Measurements from ENCODE around the gene ITGBL1.

DNA sequence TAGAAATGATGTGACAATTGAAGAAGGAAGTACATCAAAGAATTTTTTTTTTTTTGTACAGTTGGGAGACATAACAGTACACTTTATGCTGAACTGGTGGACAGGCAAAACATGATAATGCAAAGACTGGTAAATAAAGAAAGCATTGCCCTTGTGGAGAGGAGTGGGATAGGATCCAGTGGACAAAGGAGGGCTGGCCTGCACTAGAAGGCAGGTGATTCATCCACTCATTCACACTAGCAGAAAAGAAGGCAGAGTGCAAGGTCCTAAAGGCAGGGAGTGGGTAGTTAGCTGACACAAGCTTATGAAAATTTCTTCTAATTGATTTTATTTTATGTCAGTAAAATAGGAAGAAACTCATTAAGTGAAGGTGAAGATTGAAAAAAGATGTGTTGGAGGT lies 18.6 kb upstream of the ITGBL1 start:
- TF ChIP-seq, protein P1, sequence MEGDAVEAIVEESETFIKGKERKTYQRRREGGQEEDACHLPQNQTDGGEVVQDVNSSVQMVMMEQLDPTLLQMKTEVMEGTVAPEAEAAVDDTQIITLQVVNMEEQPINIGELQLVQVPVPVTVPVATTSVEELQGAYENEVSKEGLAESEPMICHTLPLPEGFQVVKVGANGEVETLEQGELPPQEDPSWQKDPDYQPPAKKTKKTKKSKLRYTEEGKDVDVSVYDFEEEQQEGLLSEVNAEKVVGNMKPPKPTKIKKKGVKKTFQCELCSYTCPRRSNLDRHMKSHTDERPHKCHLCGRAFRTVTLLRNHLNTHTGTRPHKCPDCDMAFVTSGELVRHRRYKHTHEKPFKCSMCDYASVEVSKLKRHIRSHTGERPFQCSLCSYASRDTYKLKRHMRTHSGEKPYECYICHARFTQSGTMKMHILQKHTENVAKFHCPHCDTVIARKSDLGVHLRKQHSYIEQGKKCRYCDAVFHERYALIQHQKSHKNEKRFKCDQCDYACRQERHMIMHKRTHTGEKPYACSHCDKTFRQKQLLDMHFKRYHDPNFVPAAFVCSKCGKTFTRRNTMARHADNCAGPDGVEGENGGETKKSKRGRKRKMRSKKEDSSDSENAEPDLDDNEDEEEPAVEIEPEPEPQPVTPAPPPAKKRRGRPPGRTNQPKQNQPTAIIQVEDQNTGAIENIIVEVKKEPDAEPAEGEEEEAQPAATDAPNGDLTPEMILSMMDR (IDR thresholded peaks at IDR 0.05; ENCODE audit: control extremely low read depth in 1 of 3, insufficient read depth in 1 of 3, low read depth in 1 of 3, low read length in 3 of 3), result no peak
- TF ChIP-seq RFX5 (IDR thresholded peaks at IDR 0.05; ENCODE audit: borderline replicate concordance, low read depth, low read length), result no peak
- TF ChIP-seq KDM4A (IDR thresholded peaks at IDR 0.05; ENCODE audit: low read depth, low read length, severe bottlenecking), result no peak
- TF ChIP-seq, protein P2, sequence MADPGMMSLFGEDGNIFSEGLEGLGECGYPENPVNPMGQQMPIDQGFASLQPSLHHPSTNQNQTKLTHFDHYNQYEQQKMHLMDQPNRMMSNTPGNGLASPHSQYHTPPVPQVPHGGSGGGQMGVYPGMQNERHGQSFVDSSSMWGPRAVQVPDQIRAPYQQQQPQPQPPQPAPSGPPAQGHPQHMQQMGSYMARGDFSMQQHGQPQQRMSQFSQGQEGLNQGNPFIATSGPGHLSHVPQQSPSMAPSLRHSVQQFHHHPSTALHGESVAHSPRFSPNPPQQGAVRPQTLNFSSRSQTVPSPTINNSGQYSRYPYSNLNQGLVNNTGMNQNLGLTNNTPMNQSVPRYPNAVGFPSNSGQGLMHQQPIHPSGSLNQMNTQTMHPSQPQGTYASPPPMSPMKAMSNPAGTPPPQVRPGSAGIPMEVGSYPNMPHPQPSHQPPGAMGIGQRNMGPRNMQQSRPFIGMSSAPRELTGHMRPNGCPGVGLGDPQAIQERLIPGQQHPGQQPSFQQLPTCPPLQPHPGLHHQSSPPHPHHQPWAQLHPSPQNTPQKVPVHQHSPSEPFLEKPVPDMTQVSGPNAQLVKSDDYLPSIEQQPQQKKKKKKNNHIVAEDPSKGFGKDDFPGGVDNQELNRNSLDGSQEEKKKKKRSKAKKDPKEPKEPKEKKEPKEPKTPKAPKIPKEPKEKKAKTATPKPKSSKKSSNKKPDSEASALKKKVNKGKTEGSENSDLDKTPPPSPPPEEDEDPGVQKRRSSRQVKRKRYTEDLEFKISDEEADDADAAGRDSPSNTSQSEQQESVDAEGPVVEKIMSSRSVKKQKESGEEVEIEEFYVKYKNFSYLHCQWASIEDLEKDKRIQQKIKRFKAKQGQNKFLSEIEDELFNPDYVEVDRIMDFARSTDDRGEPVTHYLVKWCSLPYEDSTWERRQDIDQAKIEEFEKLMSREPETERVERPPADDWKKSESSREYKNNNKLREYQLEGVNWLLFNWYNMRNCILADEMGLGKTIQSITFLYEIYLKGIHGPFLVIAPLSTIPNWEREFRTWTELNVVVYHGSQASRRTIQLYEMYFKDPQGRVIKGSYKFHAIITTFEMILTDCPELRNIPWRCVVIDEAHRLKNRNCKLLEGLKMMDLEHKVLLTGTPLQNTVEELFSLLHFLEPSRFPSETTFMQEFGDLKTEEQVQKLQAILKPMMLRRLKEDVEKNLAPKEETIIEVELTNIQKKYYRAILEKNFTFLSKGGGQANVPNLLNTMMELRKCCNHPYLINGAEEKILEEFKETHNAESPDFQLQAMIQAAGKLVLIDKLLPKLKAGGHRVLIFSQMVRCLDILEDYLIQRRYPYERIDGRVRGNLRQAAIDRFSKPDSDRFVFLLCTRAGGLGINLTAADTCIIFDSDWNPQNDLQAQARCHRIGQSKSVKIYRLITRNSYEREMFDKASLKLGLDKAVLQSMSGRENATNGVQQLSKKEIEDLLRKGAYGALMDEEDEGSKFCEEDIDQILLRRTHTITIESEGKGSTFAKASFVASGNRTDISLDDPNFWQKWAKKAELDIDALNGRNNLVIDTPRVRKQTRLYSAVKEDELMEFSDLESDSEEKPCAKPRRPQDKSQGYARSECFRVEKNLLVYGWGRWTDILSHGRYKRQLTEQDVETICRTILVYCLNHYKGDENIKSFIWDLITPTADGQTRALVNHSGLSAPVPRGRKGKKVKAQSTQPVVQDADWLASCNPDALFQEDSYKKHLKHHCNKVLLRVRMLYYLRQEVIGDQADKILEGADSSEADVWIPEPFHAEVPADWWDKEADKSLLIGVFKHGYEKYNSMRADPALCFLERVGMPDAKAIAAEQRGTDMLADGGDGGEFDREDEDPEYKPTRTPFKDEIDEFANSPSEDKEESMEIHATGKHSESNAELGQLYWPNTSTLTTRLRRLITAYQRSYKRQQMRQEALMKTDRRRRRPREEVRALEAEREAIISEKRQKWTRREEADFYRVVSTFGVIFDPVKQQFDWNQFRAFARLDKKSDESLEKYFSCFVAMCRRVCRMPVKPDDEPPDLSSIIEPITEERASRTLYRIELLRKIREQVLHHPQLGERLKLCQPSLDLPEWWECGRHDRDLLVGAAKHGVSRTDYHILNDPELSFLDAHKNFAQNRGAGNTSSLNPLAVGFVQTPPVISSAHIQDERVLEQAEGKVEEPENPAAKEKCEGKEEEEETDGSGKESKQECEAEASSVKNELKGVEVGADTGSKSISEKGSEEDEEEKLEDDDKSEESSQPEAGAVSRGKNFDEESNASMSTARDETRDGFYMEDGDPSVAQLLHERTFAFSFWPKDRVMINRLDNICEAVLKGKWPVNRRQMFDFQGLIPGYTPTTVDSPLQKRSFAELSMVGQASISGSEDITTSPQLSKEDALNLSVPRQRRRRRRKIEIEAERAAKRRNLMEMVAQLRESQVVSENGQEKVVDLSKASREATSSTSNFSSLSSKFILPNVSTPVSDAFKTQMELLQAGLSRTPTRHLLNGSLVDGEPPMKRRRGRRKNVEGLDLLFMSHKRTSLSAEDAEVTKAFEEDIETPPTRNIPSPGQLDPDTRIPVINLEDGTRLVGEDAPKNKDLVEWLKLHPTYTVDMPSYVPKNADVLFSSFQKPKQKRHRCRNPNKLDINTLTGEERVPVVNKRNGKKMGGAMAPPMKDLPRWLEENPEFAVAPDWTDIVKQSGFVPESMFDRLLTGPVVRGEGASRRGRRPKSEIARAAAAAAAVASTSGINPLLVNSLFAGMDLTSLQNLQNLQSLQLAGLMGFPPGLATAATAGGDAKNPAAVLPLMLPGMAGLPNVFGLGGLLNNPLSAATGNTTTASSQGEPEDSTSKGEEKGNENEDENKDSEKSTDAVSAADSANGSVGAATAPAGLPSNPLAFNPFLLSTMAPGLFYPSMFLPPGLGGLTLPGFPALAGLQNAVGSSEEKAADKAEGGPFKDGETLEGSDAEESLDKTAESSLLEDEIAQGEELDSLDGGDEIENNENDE (IDR thresholded peaks at IDR 0.05; ENCODE audit: insufficient replicate concordance, low read length), result no peak
- no peak for TF ChIP-seq POLR2A (IDR thresholded peaks at IDR 0.05; ENCODE audit: control extremely low read depth in 1 of 2, low read depth in 2 of 2, low read length in 2 of 2)
